Neural progenitor cell (in vitro differentiated cells): ENCODE data around the gene TYROBP.

Experiments used
- CTCF ChIP-seq: fragments of 200-600 bp; sonication (generic); IDR thresholded peaks from 2 replicates; pipeline ENCODE4 v1.5.1; 2017; ENCODE audit warnings: antibody characterized with exemption, mild to moderate bottlenecking
- EZH2 ChIP-seq: fragments of 200-600 bp; sonication (generic); IDR thresholded peaks from 2 replicates; pipeline ENCODE4 v1.6.1; 2017; ENCODE audit warnings: antibody characterized with exemption, mild to moderate bottlenecking, moderate library complexity

GRCh38 chr19:35895911-35896642 lies 12.0 kb downstream of the TYROBP start:
- TF ChIP-seq CTCF = no peak
- TF ChIP-seq EZH2 = no peak
